Measurements from ENCODE around the gene B3GNT5. TPM values are rescaled to one million over a fixed set of nuclear protein-coding genes. Genes with fewer than 3 reads are reported as not detected.
A peak's percentile ranks its signal among the peaks of the same experiment; 100 is the strongest.

B3GNT5 gene
- total and polyA plus RNA-seq, 12 donors = 0.18 to 3.6 (median 2.6) TPM

- Histone ChIP-seq H3K27me3 (no peaks in the 10 kb centered on the region), H3K27ac (peak overlapping the region in 1 of 5 donors; percentile 11), H3K4me1 (replicated peaks in 1 of 2) (peaks cover 0 to 15% of the 10 kb centered on the region in 2 donors), H3K4me3 (no peak overlapping the region), H3K9me3 (replicated peaks in 1 of 3) (no peaks in the 10 kb centered on the region), H3K36me3 (replicated peaks in 1 of 2) (peaks cover 0 to 17% of the 10 kb centered on the region in 2 donors)
- DNase-seq = peak; percentile 33 to 75 (median 52)
- intact Hi-C loops (cut with DNase I) = no loop called here
- 74 to 90% (median 75%) methylated on average over 3 to 5 of the region's 5 CpGs for WGBS, 4 donors
- TF ChIP-seq, protein P1, sequence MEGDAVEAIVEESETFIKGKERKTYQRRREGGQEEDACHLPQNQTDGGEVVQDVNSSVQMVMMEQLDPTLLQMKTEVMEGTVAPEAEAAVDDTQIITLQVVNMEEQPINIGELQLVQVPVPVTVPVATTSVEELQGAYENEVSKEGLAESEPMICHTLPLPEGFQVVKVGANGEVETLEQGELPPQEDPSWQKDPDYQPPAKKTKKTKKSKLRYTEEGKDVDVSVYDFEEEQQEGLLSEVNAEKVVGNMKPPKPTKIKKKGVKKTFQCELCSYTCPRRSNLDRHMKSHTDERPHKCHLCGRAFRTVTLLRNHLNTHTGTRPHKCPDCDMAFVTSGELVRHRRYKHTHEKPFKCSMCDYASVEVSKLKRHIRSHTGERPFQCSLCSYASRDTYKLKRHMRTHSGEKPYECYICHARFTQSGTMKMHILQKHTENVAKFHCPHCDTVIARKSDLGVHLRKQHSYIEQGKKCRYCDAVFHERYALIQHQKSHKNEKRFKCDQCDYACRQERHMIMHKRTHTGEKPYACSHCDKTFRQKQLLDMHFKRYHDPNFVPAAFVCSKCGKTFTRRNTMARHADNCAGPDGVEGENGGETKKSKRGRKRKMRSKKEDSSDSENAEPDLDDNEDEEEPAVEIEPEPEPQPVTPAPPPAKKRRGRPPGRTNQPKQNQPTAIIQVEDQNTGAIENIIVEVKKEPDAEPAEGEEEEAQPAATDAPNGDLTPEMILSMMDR (IDR thresholded peaks at IDR 0.05) = no peak
- no peak for TF ChIP-seq POLR2A (IDR thresholded peaks at IDR 0.05)
Measured at GRCh38 chr3:183298701-183299153, 45.7 kb downstream of the B3GNT5 start.

GRCh38 chr3:183299976-183300375, 46.9 kb downstream of the B3GNT5 start:
- no peak for DNase-seq
- Histone ChIP-seq H3K9me3 (replicated peaks in 1 of 3) (no peaks in the 10 kb centered on the region), H3K27ac (no peak overlapping the region), H3K27me3 (no peaks in the 10 kb centered on the region), H3K4me3 (no peak overlapping the region), H3K36me3 (replicated peaks in 1 of 2) (peaks cover 0 to 13% of the 10 kb centered on the region in 2 donors), H3K4me1 (replicated peaks in 1 of 2) (peaks cover 0 to 14% of the 10 kb centered on the region in 2 donors)
- 86 to 96% (median 94%) methylated on average over 4 of the region's 4 CpGs for WGBS, 4 donors
- TF ChIP-seq, protein P1 (IDR thresholded peaks at IDR 0.05) = no peak
- no peak for TF ChIP-seq POLR2A (IDR thresholded peaks at IDR 0.05)
- intact Hi-C loops (cut with DNase I) = no loop called here

GRCh38 chr3:183300996-183301562, 48.0 kb downstream of the B3GNT5 start:
- H3K27ac ChIP-seq = no peak overlapping the region
- WGBS, 4 donors = 61 to 90% (median 89%) methylated on average over 6 of the region's 6 CpGs
- no peaks in the 10 kb centered on the region for H3K27me3 ChIP-seq
- H3K4me1 ChIP-seq (replicated peaks in 1 of 2) = peaks cover 0 to 4% of the 10 kb centered on the region in 2 donors
- H3K36me3 ChIP-seq (replicated peaks in 1 of 2) = peaks cover 0 to 13% of the 10 kb centered on the region in 2 donors
- no peak for DNase-seq
- no peak overlapping the region for H3K4me3 ChIP-seq
- TF ChIP-seq, protein P1 (IDR thresholded peaks at IDR 0.05) = no peak
- no peak for TF ChIP-seq POLR2A (IDR thresholded peaks at IDR 0.05)
- intact Hi-C loops (cut with DNase I) = no loop called here
- no peaks in the 10 kb centered on the region for H3K9me3 ChIP-seq (replicated peaks in 1 of 3)

- intact Hi-C loops (cut with DNase I) = no loop called here
- peaks cover 0 to 13% of the 10 kb centered on the region in 2 donors for H3K36me3 ChIP-seq (replicated peaks in 1 of 2)
- no peak overlapping the region for H3K27ac ChIP-seq
- DNase-seq = no peak
- WGBS, 4 donors = 74 to 83% (median 78%) methylated on average over 8 of the region's 8 CpGs
- no peak overlapping the region for H3K4me3 ChIP-seq
- TF ChIP-seq POLR2A (IDR thresholded peaks at IDR 0.05) = no peak
- TF ChIP-seq, protein P1 (IDR thresholded peaks at IDR 0.05) = no peak
- H3K4me1 ChIP-seq (replicated peaks in 1 of 2) = peaks cover 0 to 14% of the 10 kb centered on the region in 2 donors
- H3K9me3 ChIP-seq (replicated peaks in 1 of 3) = no peaks in the 10 kb centered on the region
- no peaks in the 10 kb centered on the region for H3K27me3 ChIP-seq
Measured at GRCh38 chr3:183301937-183302580, 49.0 kb downstream of the B3GNT5 start.

Data from adrenal gland (tissue), 12 donors.